Smooth muscle cell (in vitro differentiated cells): ENCODE data around the gene MYO10. TPM values are rescaled to one million over a fixed set of nuclear protein-coding genes. Genes with fewer than 3 reads are reported as not detected.

Source experiments
- DNase-seq: peaks from one replicate; lab custom pipeline; 2025; ENCODE audit not compliant: unreplicated experiment; lab: John Stamatoyannopoulos, UW
- H2AFZ ChIP-seq: fragments of 200-600 bp; sonication (generic); 2 replicates; pipeline ENCODE4 v1.6.0; 2016; ENCODE audit warnings: antibody characterized with exemption, low read depth, mild to moderate bottlenecking
- H3F3A ChIP-seq: fragments of 200-600 bp; sonication (generic); 2 replicates; pipeline ENCODE4 v1.6.0; 2017; ENCODE audit warnings: antibody characterized with exemption, low read depth
- H3K27ac ChIP-seq: fragments of 200-600 bp; sonication (generic); 2 replicates; pipeline ENCODE4 v1.5.1; 2016; ENCODE audit warnings: low read depth, mild to moderate bottlenecking
- H3K27me3 ChIP-seq: fragments of 200-600 bp; sonication (generic); 2 replicates; pipeline ENCODE4 v1.6.1; 2016; ENCODE audit warnings: low read depth, mild to moderate bottlenecking
- H3K36me3 ChIP-seq: fragments of 200-600 bp; sonication (generic); 2 replicates; pipeline ENCODE4 v1.5.1; 2016; ENCODE audit warnings: low read depth
- H3K4me1 ChIP-seq: fragments of 200-600 bp; sonication (generic); 2 replicates; pipeline ENCODE4 v1.5.1; 2016; ENCODE audit warnings: low read depth
- H3K4me2 ChIP-seq: fragments of 200-600 bp; sonication (generic); 2 replicates; pipeline ENCODE4 v1.6.0; 2016; ENCODE audit warnings: mild to moderate bottlenecking
- H3K4me3 ChIP-seq: fragments of 200-600 bp; sonication (generic); 2 replicates; pipeline ENCODE4 v1.5.1; 2016; ENCODE audit warnings: mild to moderate bottlenecking
- H3K79me2 ChIP-seq: fragments of 200-600 bp; sonication (generic); 2 replicates; pipeline ENCODE4 v1.6.0; 2016; ENCODE audit warnings: low read depth, mild to moderate bottlenecking
- H3K9ac ChIP-seq: fragments of 200-600 bp; sonication (generic); 2 replicates; pipeline ENCODE4 v1.6.0; 2016; ENCODE audit warnings: low read depth
- H3K9me3 ChIP-seq: fragments of 200-600 bp; sonication (generic); replicated peaks from 2 replicates; pipeline ENCODE4 v1.5.1; 2016; ENCODE audit warnings: low read depth
- H4K20me1 ChIP-seq: fragments of 200-600 bp; sonication (generic); 2 replicates; pipeline ENCODE4 v1.6.0; 2016; ENCODE audit warnings: low read depth
- CTCF ChIP-seq: fragments of 200-600 bp; sonication (generic); IDR thresholded peaks from 2 replicates; pipeline ENCODE4 v1.5.1; 2017; ENCODE audit warnings: borderline replicate concordance, mild to moderate bottlenecking, antibody characterized with exemption; ENCODE audit not compliant: insufficient read depth, poor library complexity, severe bottlenecking
- WGBS: methylation state at CpG from one replicate; pipeline ENCODE4 v1.1.7; 2016; ENCODE audit warnings: low lambda C conversion rate; 5-methylcytosine and 5-hydroxymethylcytosine counted together
- polyA plus RNA-seq: library from polyadenylated mRNA; unstranded; fragments of >200 nt; fragmentation: Nextera tagmentation; extraction: Ambion mirVana; gene quantifications from 2 replicates; pipeline ENCODE4 v1.2.1, GENCODE V29; 2016
- total RNA-seq: library from RNA; depleted of rRNA; stranded (reverse); fragments of >200 nt; gene quantifications from 2 replicates; pipeline ENCODE4 v1.2.3, GENCODE V29; 2014

Gene MYO10
- total and polyA plus RNA-seq, 2 experiments from 2014 or later, result 76.4 to 96.8 TPM

DNA sequence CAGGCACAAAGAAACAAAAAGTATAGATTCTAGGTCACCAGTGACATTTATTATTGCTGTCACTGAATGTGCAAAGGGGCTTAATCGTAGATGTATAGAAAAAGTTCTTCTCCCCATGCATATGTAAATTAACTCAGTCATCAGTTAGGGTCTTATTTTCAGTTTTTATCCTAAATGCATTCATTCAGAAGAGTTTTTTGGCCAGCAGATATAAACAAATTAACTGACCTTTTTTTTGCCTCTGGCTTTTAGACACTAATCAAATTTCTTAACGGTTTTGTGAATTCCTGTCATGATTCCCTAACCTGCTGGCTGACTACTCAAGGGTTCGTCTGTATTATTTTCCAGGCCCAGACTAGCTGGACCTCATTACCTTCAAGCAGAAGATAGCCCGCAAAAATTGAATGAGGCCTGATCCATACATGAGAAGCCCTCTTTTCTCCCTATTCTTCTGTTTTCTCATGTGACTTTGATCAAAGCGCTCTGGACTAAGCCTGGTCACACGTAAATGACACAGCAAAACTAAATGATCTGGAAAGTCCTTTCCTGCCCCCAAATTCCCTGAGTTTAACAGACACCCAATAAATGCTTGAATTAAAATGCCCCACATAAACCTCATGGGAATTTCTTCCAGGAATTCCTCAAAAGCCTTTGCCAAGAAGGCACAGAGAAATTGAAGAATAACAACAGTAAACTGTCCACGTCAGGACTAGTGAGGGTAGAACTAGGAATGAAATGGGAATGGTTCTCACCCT, 83.7 kb downstream of the MYO10 start:
- DNase-seq, result no peak
- peaks cover 100% of the 10 kb centered on the region for H4K20me1 ChIP-seq

GRCh38 chr5:16849775-16850174, 86.3 kb downstream of the MYO10 start:
- H3K9ac ChIP-seq, result no peak overlapping the region
- 86% methylated on average over 4 of the region's 4 CpGs for WGBS
- peaks cover 95% of the 10 kb centered on the region for H3K79me2 ChIP-seq
- H3K4me3 ChIP-seq, result no peak overlapping the region
- no peaks in the 10 kb centered on the region for H3F3A ChIP-seq
- peaks cover 4% of the 10 kb centered on the region for H3K36me3 ChIP-seq
- DNase-seq, result no peak
- no peak overlapping the region for H3K4me2 ChIP-seq
- no peaks in the 10 kb centered on the region for H3K27me3 ChIP-seq
- H4K20me1 ChIP-seq, result peaks cover 100% of the 10 kb centered on the region
- no peak overlapping the region for H2AFZ ChIP-seq
- no peak for TF ChIP-seq CTCF
- no peaks in the 10 kb centered on the region for H3K9me3 ChIP-seq
- H3K4me1 ChIP-seq, result peaks cover 18% of the 10 kb centered on the region
- no peak overlapping the region for H3K27ac ChIP-seq

More for the DNA sequence above, 83.7 kb downstream of the MYO10 start:
- peaks cover 37% of the 10 kb centered on the region for H3K4me1 ChIP-seq
- H3K36me3 ChIP-seq, result no peaks in the 10 kb centered on the region
- H3F3A ChIP-seq, result peaks cover 4% of the 10 kb centered on the region
- H3K79me2 ChIP-seq, result peaks cover 95% of the 10 kb centered on the region
- WGBS, result 76% methylated on average over 7 of the region's 7 CpGs
- H3K27ac ChIP-seq, result no peak overlapping the region
- H3K4me2 ChIP-seq, result no peak overlapping the region
- no peak for TF ChIP-seq CTCF
- H2AFZ ChIP-seq, result no peak overlapping the region
- H3K27me3 ChIP-seq, result no peaks in the 10 kb centered on the region
- H3K9me3 ChIP-seq, result no peaks in the 10 kb centered on the region
- no peak overlapping the region for H3K9ac ChIP-seq
- H3K4me3 ChIP-seq, result no peak overlapping the region

DNA sequence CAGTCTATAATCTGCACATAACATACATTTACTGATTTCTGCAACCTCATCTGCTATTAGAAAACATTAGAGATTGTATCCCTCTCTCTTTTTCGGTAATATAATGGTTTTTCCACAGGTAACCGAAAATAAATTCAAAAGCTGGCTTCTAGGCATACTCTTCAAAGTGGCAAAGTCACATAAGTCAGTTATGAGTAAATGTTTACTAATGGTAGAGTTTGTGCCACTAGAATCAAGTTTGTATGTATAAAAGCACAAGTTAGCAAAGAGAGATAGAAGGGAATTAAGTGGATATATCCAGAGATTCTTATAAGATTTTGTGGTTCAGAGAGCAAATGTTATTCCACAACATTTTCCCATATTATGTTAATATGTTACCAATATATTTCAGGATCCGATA, 86.9 kb downstream of the MYO10 start:
- Histone ChIP-seq H3K9me3 (no peaks in the 10 kb centered on the region), H3K36me3 (peaks cover 8% of the 10 kb centered on the region), H2AFZ (no peak overlapping the region), H3K9ac (no peak overlapping the region), H3K4me2 (no peak overlapping the region), H3F3A (no peaks in the 10 kb centered on the region), H3K4me3 (no peak overlapping the region), H3K27me3 (no peaks in the 10 kb centered on the region), H3K4me1 (peaks cover 18% of the 10 kb centered on the region), H3K79me2 (peaks cover 95% of the 10 kb centered on the region), H4K20me1 (peaks cover 100% of the 10 kb centered on the region), H3K27ac (no peak overlapping the region)
- TF ChIP-seq CTCF, result no peak
- WGBS, result 93% methylated on average over 3 of the region's 3 CpGs
- DNase-seq, result no peak

- Histone ChIP-seq H3K79me2 (peaks cover 96% of the 10 kb centered on the region), H3K9me3 (no peaks in the 10 kb centered on the region), H3K4me1 (peaks cover 9% of the 10 kb centered on the region), H2AFZ (no peak overlapping the region), H3K36me3 (peaks cover 8% of the 10 kb centered on the region), H3K27me3 (no peaks in the 10 kb centered on the region), H3K4me2 (no peak overlapping the region), H3K27ac (no peak overlapping the region), H3K9ac (no peak overlapping the region), H4K20me1 (peaks cover 100% of the 10 kb centered on the region), H3K4me3 (no peak overlapping the region), H3F3A (no peaks in the 10 kb centered on the region)
- no peak for TF ChIP-seq CTCF
- WGBS, result 84% methylated on average over 3 of the region's 3 CpGs
- DNase-seq, result no peak
Measured at GRCh38 chr5:16844952-16845351, 91.1 kb downstream of the MYO10 start.
